Measurements from ENCODE around the gene MAD1L1.
"Not testable (repeated sequence)": the region's sequence is repeated elsewhere in the genome, so short reads cannot be mapped to it uniquely, and the experiment has no call there.

Gene MAD1L1

DNA sequence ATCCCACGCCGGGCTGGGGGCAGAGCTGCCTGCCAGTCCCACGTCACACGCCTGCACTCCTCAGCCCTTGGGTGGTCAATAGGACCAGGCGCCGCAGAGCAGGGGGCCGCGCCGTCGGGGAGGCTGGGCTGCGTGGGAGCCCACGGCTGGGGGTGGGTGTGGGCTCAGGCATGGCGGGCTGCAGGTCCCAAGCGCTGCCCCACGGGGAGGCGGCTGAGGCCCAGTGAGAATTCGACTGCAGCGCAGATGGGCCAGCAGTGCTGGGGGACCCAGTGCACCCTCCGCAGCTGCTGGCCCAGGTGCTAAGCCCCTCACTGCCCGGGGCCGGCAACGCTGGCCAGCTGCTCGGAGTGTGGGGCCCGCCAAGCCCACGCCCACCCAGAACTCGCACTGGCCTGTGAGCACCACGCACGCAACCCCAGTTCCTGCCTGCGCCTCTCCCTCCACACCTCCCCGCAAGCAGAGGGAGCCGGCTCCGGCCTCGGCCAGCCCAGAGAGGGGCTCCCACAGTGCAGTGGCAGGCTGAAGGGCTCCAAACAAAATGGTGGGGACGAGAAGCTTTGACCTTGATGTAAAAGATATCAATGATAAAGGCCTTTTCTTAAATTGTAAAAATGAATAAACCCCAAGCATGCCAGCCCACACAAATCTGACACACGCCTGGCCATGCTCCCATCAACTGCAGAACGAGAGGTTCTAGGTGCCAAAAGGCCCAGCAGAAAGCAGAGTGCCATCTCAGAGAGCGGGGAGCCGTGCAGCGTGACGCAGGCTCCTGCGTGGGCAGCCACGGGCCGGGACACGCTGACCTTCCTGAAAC is 255.5 kb downstream of the MAD1L1 start:
- DNase-seq, result no peak

DNA sequence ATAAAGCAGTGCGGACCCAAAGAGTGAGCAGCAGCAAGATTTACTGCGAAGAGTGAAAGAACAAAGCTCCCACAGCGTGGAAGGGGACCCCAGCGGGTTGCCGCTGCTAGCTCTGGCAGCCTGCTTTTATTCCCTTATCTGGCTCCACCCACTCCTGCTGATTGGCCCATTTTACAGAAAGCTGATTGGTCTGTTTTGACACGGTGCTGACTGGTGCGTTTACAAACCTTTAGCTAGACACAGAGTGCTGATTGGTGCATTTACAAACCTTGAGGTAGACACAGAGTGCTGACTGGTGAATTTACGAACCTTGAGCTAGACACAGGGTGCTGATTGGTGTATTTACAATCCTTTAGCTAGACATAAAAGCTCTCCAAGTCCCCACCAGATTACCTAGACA is 256.2 kb downstream of the MAD1L1 start:
- not testable (repeated sequence) for DNase-seq

DNA sequence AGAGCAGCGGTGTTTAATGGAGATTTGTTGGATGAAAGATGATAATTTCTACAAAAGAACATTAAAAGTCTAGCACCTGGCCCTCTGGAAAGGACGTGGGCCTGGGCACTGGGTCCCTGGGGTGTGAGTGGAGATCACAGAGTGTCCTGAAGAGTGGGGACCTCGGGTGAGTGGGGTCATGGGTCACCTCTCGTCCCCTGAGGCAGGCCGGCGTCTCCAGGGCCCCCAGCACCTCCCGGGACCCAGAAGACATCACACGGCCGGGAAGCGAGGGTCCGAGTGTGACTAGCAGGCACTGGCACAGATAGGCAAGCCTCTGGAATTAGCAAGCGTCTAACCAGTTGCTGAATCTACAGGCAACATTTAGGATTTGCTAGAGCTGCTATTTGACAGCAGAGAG is 257.2 kb downstream of the MAD1L1 start:
- no peak for DNase-seq

DNA sequence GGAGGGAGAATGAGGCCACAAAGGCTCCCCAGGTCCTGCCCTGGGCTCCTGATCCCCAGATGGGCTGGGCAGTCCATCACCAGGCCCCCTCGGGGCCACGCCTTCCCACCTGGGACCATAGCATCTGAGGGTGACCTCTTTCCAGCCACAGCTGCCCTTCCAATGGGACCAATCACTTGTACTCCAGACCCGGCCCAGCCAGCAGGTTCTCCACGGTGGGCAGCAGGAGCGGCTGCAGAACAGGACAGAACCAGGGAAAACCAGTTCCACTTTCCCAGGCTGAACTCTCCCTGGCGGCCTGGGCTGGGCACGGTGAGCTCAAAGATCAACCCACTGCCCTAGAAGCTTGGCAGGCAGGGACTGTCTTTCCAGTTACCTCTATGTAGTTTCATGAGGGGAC is 257.6 kb downstream of the MAD1L1 start:
- no peak for DNase-seq

- DNase-seq, result no peak
These were observed 258.2 kb downstream of the MAD1L1 start for GRCh38 chr7:1974290-1975101.

DNA sequence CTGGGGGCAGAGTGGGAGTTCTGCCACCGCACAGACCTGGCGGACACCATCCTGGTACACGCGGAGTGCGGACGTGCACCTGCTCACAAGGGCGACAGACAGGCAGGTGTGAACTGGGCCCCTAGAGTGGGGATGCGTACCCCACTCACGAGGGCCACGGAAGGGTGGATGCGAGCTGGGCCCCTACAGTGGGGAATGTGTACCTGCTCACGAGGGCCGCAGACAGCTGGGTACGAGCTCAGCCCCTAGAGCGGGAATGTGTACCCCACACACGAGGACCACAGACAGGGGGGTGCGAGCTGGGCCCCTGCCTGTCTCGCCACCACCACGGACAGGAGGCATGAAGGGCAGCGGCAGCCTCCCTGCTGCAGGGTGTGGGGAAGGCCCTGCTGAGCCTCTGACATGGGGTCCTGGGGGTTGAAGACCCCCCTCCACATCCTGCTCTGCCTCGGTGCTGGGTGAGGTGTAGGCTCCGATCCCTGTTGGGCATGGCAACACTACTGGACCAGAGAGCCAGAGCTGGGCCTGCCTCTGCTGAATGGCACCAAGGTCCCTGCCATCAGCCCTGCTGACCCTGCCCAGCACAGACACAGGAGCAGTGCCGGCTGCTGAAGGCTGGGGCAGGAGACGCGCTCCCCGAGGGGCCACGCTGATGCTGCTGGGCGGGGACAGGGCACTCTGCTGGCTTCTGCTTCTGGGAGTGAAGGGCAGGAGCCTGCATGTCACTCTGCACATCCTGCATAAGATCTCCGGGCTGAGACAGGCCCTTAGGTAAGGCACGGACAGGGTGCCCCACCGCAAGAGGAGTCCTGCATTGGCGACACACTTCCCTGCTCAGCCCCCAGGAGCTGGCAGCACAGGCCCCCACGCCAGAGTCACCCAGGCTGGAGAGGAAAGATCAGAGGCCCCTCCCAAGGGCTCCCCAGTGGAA is 259.2 kb downstream of the MAD1L1 start:
- no peak for DNase-seq

DNA sequence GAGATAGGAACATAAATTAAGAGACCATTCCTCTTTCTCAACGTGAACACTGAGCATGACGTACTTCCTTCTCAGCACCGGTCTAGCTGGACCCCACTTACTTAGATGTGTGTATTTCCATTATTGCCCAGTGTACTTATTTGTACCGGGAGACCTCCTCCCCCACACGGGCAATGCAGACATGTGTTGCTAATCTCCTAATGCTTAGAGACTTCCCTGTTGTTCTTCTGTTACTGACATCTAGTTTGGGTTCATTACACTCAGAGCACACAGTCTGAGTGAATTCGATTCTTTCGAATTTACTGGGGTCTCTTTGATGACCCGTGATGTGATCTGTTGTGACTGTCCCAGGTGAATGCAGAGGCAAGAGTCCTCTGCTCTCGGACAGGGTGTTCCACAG is 260.0 kb downstream of the MAD1L1 start:
- no peak for DNase-seq

GRCh38 chr7:1971946-1972654 is 260.6 kb downstream of the MAD1L1 start:
- DNase-seq, result no peak

GRCh38 chr7:1970895-1971294 is 261.9 kb downstream of the MAD1L1 start:
- DNase-seq, result no peak

- DNase-seq, result not testable (repeated sequence)
These were observed 262.5 kb downstream of the MAD1L1 start for GRCh38 chr7:1970285-1970660.

GRCh38 chr7:1969459-1970284 is 263.1 kb downstream of the MAD1L1 start:
- DNase-seq, result peak in 4 of 56 donors; percentile 3 to 15 (median 4)

DNA sequence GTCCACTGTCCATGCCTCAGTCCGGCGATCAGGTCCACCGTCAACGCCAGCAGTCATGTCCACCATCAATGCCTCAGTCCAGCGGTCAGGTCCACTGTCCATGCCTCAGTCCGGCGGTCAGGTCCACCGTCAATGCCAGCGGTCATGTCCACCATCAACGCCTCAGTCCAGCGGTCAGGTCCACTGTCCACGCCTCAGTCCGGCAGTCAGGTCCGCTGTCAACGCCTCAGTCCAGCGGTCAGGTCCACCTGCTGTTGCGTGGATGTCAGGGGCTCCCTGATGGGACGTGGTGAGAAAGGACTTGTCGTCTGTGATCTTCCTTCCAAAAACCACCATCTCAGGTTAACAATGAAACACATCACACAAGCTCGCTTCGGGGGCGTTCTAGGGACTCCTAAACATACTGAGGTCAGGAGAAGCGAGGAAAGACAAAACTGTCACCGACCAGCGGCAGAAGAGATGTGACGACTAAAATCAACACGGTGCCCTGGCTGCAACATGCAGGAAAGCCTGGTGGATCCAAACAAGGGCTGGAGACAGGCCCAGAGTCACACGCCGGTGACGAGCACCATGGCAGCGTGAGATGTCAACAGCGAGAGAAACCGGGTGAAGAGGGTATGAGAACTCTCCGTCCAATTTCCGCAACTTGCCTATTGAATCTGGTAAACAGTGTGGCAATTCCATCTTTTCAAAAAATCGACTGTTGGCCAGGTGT is 264.2 kb downstream of the MAD1L1 start:
- no peak for DNase-seq

- no peak for DNase-seq
These were observed 265.0 kb downstream of the MAD1L1 start for GRCh38 chr7:1967512-1968396.

- no peak for DNase-seq
These were observed 266.0 kb downstream of the MAD1L1 start for GRCh38 chr7:1966631-1967200.

DNA sequence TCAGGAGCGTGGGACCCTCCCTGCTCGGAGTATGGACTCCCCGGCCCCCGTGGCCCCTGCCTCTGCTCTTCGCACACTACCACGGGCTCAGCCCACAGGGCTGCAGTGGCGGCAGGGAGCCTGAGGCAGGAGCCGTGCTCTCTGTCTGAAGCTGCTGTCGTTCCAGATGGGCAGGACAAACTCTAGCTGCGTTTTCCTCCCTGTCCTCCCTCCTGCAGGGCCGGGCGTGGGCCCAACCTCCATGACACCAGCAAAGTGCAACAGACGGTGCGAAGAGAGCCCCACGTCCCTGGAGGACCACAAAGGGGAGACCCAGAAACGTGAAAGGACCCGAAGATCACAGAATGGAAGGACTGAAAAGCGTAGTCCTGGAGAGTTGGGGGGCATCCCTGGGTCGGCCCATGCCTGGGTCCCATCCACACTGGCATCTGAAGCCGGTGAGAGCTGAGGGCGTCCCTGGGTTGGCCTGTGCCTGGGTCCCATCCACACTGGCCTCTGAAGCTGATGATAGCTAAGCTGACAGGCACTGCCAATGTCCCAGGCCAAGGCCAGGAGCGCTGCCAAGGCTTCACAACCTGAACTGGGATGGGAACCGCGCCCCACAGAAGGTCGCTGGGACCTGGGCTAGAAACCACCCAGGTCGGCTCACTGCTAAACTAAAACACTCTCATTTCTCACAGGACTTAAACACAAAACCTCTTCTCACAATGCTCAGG is 267.0 kb downstream of the MAD1L1 start:
- DNase-seq, result no peak

DNA sequence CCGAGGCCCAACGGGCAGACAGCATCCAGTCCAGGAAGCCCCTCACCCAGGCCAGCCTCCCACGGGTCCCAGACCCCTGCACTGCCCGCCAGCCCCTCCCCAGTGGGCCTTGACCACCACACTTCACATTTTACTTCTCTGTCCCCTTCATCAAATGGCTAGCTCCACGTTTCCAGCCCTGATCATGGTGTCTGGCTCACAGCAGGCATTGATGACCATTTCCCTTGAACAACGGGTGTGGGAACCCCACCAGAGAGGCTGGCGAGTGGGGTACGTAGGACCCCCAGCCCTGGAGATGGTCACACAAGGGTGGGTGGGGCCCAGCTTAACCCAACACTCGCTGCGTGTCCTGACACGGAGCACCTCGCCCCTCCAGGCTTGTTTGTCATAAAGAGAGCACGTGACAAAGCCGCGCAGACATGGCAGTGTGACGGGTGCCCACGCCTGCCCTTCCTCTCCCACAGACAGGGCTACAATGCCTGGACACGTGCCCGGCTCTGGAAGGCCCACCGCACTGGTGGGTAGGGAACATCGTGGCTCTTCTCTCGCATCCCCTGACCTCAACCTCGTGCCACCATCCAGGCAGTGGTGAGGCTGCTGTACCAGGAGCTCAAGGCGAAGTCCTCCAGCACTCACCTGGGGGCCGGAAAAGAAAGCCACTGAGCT is 267.7 kb downstream of the MAD1L1 start:
- no peak for DNase-seq

All from nucleus accumbens (tissue), 56 donors.